Measurements from ENCODE around the gene ABCC1. TPM values are rescaled to one million over a fixed set of nuclear protein-coding genes. Genes with fewer than 3 reads are reported as not detected.

ABCC1 gene
- total RNA-seq, 6 experiments from 2014 or later: 49.3 to 63.6 (median 57.1) TPM

DNA sequence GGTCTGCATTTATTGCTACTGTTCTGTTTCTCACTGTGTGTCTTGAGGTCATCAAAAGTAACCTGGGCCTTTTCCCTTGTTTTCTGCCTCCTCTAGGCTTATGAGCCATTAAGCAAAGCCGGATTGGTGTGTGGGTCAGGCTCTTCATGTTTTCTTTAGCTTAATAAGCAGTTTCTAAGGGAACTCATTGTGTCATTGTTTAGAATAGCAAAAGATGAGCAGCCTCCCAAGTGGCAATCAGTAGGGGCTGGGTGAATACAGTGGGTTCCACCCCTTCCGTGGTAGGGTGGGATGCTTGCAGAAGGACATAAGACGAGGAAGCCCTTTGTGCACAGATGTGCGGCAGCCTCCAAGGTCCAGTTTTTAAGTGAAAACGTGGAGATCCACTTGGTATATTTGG lies 34.5 kb downstream of the ABCC1 start:
- DNase-seq: no peak
- Mint-ChIP-seq H3K27ac (peak overlapping the region; percentile 78), H3K4me3 (peak overlapping the region; percentile 23; the same call in 1 of the 2 replicates), H3K36me3 (ENCODE audit: low read depth) (peaks cover 43% of the 10 kb centered on the region), H3K27me3 (ENCODE audit: insufficient read depth) (peaks cover 2% of the 10 kb centered on the region), H3K9me3 (peaks cover 35% of the 10 kb centered on the region), H3K4me1 (ENCODE audit: low read depth) (peaks cover 45% of the 10 kb centered on the region)
- TF ChIP-seq, protein P1, sequence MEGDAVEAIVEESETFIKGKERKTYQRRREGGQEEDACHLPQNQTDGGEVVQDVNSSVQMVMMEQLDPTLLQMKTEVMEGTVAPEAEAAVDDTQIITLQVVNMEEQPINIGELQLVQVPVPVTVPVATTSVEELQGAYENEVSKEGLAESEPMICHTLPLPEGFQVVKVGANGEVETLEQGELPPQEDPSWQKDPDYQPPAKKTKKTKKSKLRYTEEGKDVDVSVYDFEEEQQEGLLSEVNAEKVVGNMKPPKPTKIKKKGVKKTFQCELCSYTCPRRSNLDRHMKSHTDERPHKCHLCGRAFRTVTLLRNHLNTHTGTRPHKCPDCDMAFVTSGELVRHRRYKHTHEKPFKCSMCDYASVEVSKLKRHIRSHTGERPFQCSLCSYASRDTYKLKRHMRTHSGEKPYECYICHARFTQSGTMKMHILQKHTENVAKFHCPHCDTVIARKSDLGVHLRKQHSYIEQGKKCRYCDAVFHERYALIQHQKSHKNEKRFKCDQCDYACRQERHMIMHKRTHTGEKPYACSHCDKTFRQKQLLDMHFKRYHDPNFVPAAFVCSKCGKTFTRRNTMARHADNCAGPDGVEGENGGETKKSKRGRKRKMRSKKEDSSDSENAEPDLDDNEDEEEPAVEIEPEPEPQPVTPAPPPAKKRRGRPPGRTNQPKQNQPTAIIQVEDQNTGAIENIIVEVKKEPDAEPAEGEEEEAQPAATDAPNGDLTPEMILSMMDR (IDR thresholded peaks at IDR 0.05): no peak

DNA sequence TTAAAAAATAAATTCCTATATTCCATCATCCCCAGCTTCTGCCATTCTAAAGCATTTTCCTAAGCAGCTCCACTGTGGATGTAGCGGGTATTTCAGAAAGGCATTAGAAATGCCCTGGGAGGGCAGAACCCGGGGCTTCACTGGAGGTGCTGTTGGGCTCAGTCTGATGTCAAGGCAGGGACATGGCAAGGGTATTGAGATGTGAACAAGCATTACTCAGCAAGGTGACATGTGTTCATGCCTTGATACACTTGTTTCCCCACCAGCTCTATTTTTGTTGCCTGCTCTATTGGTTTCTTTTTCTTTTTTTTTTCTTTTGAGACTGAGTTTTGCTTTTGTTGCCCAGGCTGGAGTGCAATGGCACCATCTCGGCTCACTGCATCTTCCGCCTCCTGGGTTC lies 35.7 kb downstream of the ABCC1 start:
- Mint-ChIP-seq H3K9me3 (peaks cover 23% of the 10 kb centered on the region), H3K27me3 (ENCODE audit: insufficient read depth) (peaks cover 2% of the 10 kb centered on the region), H3K4me3 (no peak overlapping the region), H3K36me3 (ENCODE audit: low read depth) (peaks cover 31% of the 10 kb centered on the region), H3K27ac (no peak overlapping the region), H3K4me1 (ENCODE audit: low read depth) (peaks cover 49% of the 10 kb centered on the region)
- TF ChIP-seq, protein P1 (IDR thresholded peaks at IDR 0.05): no peak
- DNase-seq: no peak

DNA sequence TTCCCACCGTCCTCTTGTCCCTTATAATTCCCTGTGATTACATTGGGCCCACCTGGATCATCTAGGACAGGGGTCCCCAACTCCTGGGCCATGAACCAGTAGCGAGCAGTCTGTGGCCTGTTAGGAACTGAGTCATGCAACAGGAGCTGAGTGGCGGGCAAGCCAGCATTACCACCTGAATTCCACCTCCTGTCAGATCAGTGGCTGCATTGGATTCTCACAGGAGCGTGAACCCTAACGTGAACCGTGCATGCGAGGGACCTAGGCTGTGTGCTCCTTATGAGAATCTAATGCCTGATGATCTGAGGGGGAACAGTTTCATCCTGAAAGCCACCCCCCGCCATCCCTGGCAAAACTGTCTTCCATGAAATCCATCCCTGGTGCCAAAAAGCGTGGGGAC lies 36.8 kb downstream of the ABCC1 start:
- no peak overlapping the region for H3K27ac Mint-ChIP-seq
- no peak for DNase-seq
- peaks cover 20% of the 10 kb centered on the region for H3K36me3 Mint-ChIP-seq (ENCODE audit: low read depth)
- peaks cover 2% of the 10 kb centered on the region for H3K27me3 Mint-ChIP-seq (ENCODE audit: insufficient read depth)
- TF ChIP-seq, protein P1 (IDR thresholded peaks at IDR 0.05): no peak
- peaks cover 12% of the 10 kb centered on the region for H3K9me3 Mint-ChIP-seq
- H3K4me3 Mint-ChIP-seq: no peak overlapping the region
- H3K4me1 Mint-ChIP-seq (ENCODE audit: low read depth): peaks cover 55% of the 10 kb centered on the region

DNA sequence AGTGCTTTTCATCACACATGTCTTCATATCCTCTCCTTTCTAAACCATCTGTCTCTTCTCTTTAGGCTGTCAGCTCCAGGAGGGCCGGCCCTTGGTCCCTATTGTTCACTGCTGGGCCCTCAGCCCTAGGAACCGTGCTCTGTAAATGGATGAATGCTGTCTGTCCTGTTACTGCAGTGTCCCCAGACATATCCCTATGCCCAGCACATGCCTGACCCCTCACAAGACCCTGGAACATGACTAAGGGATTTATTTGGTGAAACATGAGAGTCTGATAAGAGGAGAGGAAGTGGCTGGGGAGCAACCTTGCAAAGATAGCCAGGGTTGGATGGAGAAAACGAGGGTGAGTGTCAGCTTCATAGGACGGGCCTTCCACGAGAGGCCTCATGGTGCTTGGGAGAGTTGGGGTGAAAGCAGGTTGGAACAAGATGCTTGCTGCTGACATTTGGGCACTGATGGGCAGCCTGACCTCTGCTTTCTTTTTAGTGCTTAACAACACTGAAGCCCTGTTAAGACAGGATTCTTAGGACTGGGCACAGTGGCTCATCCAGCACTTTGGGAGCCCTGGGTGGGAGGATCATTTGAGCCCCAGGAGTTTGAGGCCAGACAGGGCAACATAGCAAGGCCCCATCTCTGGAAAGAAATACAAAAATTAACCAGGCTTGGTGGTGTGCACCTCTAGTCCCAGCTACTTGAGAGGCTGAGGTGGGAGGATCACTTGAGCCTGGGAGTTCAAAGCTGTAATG lies 39.0 kb downstream of the ABCC1 start:
- no peak for DNase-seq
- H3K9me3 Mint-ChIP-seq: no peaks in the 10 kb centered on the region
- TF ChIP-seq, protein P1 (IDR thresholded peaks at IDR 0.05): no peak
- no peaks in the 10 kb centered on the region for H3K27me3 Mint-ChIP-seq (ENCODE audit: insufficient read depth)
- H3K36me3 Mint-ChIP-seq (ENCODE audit: low read depth): peaks cover 15% of the 10 kb centered on the region
- peak overlapping the region; percentile 80 for H3K27ac Mint-ChIP-seq
- H3K4me3 Mint-ChIP-seq: no peak overlapping the region
- H3K4me1 Mint-ChIP-seq (ENCODE audit: low read depth): peaks cover 58% of the 10 kb centered on the region

DNA sequence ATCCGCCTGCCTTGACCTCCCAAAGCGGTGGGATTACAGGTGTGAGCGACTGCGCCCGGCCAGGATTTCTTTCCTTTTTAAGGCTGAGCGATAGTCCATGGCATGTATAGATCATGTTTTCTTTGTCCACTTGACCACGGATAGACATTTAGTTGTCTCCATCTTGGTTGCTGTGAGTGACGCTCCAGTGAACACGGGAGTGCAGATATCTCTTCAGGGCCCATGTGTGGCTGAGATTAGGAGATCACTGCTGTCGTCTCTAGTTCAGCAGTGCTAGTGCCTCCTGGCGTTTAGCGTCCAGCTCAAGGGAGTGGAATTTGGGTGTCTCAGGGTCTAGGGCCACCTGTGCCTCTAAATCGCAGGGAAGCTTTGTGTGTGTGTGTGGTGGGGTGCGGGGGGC lies 41.5 kb downstream of the ABCC1 start:
- DNase-seq: no peak
- no peaks in the 10 kb centered on the region for H3K9me3 Mint-ChIP-seq
- H3K27ac Mint-ChIP-seq: no peak overlapping the region
- TF ChIP-seq, protein P1 (IDR thresholded peaks at IDR 0.05): no peak
- H3K27me3 Mint-ChIP-seq (ENCODE audit: insufficient read depth): no peaks in the 10 kb centered on the region
- no peak overlapping the region for H3K4me3 Mint-ChIP-seq
- peaks cover 74% of the 10 kb centered on the region for H3K4me1 Mint-ChIP-seq (ENCODE audit: low read depth)
- H3K36me3 Mint-ChIP-seq (ENCODE audit: low read depth): peaks cover 8% of the 10 kb centered on the region
